GM21390 (cell line): ENCODE measurements around the gene DEAF1.
"Not testable (repeated sequence)": the region's sequence is repeated elsewhere in the genome, so short reads cannot be mapped to it uniquely, and the experiment has no call there.

Experiments used
- ATAC-seq: cut with Tn5 transposase; IDR thresholded peaks from one replicate; pipeline ENCODE4 v1.9.1; 2021; ENCODE audit not compliant: unreplicated experiment

The DEAF1 gene

DNA sequence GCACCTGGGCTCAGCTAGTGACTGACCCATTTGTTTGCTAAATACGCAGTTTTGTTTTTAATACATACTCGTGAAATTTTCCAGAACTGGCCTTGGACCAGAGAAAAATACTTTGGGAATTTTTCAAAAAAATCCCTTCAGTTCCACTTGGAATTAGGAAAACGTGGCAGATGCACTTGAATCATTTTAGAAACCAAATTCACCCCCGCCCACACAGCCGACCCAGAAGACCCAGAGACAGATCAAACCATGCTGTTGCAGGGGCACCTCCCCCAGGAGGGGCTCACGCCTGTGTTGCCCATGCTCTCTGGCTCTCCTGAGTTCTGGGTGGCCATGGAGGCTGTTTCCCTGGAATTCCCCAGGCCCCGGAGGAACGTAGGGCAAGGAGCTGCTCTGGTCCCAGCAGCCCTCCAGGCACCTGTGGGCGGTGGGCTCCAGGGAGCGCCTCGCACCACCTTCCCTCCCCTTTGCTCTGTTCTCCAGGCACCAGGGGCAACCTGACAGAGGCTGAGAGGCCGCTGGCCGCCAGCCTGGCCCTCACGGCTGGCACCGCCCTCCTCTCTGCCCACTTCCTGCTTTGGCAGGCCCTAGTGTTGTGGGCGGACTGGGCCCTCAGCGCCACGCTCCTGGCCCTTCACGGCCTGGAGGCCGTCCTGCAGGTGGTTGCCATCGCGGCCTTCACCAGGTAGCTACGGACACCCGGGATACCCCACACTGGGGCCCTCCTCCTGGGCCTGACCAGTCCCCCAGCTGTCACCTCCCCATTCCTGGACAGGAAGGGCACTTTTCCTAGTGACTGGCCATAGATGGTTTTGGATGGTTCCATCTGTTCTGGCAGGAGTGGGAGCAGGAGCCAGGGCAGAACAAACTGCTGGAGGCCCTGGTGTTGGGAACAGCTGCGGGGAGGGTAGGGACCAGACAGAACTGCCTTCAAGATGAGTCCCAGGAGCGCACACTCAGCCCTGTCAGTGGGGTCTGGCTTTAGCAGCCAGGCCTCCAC, 7.7 kb upstream of the DEAF1 start:
- no peak for ATAC-seq

DNA sequence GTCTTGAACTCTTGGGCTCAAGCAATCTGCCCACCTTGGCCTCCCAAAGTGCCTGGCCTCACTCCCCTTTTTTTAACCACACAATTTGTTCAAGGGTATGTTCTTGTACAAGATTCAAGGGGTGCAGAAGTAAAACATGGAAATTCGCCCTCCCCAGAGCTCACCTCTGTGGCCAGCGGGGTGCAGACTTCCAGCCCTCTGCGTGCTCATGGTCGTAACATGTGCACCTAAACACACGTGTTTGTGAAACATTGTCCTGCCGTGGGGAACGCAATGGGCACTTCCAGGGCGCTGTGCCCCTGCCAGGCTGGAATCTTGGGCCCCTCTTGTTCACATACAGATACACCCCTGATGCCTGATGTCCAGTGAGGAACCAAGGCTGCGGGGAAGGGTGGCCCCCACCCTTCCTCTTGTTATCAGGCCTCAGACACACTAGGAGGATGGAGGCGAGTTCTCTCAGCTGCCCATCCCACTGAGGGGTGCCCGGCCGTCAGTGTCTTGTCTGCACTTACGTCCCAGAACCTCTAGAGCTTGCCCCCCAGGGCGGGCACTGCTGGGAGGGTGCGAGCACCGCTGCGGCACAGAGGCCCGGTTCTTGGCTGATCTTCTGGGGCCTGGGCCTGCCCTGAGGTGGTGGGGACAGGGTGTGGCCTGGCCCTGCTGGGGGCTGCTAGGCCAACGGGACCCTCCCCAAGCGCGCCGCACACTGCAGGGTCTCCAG, 6.9 kb upstream of the DEAF1 start:
- no peak for ATAC-seq

DNA sequence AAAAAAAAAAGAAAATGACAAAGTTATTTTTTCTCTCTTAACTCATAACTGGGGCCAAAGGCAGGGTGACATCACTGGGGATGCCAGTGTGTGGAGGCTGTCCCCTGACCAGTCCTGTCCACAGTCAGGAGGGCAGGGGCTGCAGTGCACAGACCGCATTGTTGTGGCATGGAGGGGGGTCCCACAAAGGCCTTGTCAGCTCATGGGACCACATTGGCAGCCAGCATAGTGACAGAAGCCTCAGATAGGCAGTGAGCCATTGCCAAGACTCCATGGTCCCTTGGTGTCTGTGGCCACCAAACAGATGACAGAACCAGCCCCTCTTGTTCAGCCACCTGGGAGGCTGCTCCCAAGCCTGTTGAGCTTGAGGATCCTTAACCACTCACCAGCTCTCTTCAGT, 4.7 kb upstream of the DEAF1 start:
- no peak for ATAC-seq

DNA sequence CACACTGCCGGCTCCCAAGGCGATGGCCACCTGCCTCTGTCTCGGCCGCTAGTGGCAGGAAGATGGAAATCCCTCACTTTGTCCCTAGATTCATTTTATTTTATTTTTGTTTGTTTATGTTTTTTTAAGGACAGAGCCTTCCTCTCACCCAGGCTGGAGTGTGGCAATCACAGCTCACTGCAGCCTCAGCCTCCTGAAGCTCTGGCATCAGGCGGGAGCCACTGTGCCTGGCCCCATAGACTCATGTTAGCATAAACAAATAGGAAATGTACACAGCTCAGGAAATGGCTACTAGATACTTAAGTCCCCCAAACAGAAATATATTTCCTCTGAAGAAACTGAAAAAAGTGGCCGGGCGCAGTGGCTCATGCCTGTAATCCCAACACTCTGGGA, 4.1 kb upstream of the DEAF1 start:
- no peak for ATAC-seq

DNA sequence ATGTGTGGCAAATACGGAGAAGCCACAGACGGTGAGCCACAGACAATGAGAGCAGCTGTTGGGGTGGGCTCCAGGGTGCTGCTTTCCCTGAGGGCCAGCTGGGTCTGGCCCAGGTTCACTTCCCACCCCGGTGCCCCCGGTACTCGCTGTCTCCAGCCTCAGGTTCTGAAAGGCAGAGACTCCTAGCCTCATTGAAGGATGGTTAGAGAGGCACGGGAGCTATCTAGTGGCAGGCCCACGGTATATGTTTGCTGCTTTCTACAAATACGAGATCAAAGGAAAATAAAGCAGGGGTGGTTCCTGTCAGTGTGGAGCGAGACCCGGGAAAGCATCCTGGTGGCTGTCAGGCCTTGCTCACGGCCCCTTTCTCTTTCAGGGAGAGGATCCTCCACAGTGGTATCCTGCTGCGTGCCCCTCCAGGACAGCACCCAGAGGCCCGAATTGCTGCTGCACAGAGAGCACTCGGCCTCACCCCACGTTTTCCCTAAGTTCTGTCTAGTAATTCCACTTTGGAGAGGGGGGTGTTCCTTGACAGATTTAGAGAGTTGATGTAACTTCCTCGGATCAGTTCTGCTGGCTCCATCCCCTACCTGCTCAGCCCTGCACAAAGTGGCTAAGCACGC, 3.6 kb upstream of the DEAF1 start:
- ATAC-seq: no peak

DNA sequence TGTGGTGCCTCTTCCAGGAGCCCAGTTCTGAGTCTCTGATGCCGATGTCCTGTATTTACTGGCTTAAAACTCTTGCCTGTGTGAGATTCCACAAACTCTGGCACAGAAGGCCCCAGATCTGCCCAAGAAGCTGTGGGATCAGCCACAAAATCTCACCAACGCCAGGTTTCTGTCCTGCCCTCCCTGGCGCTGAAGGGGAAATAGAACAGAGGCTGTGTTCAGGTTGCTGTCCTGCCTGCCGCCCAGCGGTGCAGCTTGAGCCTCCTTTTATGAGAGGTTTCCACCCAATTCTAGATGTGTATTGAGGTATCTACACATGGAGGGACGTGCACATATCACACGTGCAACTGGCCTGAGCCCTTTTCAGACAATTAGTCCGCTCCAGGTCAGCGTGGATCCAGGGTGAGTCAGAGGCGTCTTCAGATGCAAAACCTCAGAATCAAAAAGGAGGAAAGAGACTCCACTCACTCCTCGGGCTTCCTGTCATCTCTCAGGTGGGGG, 2.8 kb upstream of the DEAF1 start:
- ATAC-seq: no peak

DNA sequence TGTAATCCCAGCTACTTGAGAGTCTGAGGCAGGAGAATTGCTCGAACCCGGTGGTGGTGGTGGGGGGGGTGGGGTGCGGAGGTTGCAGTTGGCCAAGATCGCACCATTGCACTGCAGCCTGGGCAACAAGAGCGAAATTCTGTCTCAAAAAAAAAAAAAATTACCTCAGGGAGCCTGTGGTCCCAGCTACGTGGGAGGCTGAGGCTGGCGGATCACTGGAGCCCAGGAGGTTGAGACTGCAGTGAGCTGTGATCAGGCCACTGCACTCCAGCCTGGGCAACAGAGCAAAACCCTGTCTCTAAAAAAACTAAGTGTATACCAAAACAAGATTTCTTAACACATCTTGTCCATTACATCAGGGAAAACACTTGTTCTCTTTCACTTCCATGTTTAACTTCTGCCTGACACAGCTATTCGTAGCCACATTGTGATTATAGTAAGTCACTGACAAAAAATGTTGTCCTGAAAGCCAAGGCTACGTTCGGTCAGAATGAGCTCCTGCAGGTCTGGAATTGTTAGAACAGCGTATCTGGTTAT, 2.0 kb upstream of the DEAF1 start:
- ATAC-seq: no peak

DNA sequence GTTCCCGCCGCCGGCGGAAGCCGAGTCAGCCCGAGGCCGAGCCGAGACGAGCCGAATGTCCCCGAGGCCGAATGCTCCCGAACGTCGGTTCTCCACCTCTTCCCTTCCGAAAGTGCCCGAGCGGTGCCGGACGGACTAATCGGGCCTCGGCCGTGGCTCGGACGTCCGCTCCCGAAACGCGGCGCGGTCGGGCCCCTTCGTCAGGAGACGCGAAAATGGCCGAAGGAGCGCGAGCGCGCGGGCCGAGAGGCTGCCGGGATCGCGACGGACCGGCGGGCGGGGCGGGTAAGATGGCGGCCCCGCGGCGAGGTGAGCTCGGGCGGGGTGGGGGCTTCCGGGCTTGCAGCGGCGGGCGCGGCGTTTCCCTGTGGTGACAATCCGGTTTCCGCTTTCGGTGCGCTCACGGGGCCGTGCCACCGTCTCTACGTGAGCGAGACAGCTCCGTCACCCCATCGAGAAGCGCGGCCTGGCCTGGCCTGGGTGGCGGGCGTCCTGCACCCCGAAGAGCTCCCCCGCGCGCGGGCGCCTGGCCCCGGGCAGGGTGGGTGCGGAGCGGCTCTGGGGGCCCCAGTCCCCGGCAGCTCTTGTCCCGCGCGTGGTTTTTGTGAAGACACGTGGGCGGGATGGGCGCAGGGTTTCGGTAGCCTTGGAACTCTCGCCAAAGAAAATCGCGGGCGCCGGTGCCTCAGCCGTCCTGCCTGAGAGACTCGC, 671 bp upstream of the DEAF1 start, which contains the start of gene TMEM80:
TSS of gene TMEM80 (plus strand) at position 279 of the 711 bp plus-strand sequence. CDS start at position 291, 12 bp downstream.
- peak; percentile 67 for ATAC-seq

DNA sequence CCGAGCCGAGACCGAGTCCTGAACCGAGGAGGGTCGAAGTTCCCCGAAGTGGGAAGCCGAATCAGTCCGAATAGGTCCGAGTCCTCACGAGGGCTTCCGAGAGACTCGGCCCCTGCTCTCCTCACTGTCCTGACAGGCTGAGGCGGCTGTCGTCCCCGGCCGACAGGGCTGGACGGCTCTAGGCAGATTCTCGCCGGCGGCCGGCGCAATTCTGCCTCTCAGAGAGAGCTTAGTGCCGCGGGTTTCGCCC, 191 bp upstream of the DEAF1 start:
- no peak for ATAC-seq

DNA sequence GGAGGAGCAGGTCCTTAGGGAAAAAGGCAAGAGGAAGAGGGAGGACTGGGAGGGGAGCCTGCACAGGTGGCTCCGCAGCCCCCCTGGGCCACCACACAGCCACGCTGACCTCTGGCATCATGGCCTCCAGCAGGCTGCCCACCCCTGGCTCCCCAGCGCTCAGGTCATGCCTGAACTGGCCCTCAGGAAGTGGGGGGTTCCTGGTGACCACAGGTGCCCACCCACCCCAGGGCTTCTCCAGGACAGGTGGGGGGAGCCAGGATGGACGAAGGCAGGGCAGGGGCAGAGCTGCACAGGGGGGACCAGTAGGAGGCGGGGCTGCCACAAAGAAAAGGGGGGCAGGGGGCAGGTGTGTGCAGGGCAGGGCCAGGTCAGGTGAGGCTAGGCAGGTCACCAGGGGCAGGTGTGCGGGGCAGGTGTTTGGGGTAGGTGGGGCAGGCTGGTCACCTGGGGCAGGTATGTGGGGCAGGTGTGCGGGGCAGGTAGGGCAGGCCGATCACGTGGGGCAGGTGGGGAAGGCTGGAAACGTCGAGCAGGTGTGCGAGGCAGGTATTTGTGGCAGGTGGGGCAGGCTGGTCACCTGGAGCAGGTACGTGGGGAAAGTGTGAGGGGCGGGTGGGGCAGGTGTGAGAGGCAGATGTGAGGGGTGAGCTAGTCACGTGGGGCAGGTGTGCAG, 997 bp downstream of the DEAF1 start:
- no peak for ATAC-seq

DNA sequence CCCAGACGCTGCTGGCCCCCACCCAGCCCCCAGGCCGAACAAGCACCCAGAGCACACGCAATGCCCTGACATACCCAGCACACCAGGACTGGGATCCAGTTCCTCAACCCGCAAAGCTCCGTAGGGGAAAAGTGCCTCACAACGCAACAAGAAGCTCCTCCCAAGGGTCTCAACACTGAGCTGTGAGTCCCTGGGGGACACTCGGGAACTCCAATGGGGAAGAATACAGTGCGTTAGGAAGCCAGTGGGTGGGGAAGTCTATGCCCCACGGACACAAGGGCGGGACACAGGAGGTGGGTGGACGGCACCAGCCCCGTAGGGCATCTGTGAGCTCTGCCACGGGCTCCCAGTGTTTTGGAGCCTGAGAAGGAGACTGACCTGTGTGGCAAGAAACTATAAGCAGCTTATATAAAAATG, 1.6 kb downstream of the DEAF1 start:
- ATAC-seq: no peak

DNA sequence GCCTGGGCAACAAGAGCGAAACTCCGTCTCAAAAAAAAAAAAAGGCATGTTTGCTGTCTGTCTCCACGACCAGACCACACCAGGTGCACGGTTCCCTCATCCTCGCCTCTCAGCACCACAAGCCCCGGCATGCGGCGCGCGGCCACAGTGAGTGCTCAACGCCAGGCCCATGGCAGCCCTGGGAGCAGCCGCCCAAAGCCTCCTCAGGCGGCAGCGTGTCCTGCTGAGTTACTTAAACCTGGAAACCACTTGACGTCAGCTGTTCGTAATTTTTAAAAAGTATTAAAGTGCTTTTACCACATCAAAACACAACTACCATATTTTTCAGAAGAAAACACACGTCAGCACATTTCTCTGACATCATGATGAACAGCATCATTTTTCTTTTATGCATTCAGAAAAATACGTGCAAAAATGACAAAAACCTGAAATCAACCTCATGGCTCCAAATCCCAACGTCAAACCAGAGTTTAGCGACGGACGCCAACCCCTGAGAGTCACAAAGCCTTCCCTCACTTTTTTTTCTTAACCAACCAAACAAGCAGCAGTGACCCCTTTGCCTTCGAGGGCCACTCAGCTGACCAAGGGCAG, 2.1 kb downstream of the DEAF1 start:
- no peak for ATAC-seq

DNA sequence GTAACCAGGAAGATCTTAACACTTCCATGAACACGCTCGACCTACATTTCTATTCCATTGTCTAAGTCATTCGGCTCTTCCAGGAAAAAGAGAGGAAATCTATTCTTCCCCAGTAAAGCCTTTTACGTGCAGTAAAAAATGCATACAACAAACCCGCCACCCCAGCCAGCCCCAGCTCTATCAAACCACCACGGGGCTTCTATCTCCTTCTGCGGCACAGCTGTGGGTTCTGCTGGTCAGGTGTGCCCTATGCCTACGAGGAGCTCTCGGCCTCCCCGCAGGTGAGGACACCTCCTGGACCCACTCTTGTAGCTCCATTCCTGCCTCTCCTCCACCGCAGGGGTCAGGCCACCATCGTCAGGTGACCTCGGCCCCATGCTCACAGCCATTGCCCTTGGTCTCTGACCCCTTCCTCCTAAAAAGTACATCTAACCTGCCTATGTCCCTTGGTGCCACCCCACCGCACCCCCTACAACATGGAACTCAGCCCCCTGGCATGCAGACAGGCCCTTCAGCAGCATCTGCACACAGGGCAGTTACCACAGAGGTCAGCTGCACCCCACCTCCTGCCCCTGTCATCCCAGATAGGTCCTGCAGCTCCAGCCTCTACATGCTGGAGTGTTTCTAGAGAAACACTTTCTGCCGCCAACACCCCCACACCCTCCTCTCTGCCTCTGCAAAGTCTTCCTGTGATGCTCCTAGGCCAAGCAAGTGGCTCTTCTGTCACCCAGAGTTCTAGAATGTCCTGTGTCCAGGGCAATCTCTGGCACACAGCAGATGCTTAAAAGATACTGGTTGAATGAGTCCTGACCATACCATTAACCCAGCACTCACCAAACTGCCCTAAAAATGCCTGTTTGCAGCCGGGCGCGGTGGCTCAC, 3.1 kb downstream of the DEAF1 start:
- ATAC-seq: no peak

DNA sequence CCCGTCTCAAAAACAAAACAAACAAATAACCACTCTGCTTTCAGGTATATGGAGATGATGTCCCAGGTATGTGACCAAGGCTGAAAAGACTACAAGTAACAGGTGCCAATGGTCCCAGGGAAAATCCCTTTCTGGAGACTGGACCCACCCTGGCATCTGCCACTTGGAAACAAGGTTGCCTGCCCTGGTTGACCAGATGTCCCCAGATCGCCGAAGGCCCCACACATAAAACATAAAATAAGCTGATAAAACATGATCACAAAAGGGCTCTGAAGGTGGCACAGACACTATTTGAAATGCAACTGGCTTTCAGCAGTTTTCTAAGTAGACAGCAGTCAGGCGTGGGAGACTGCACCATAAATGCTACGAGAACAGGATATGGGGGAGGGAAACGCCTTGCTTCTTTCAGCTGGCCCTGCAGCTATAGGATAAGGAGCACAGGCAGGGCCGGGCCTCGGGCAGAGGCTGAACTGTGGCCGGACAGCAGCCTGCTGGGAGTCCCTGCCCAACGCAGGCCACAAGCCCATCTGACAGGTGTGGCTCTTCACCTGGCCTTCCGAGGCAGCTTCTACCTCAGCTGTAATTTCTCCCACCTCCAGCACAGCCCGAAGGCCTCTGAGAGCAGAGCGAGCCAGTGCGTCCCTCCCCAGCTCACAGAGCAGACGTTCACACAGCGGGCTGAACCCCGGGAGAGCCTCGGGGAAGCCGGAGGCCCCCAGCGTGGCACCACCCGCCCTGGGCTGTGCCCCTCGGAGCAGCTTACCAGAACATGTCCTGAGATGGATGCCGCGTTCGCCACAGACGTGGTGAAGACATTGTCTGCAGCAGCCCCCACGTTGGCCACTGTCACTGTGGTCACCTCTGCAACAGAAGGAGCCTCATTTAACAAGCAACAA, 4.0 kb downstream of the DEAF1 start:
- ATAC-seq: no peak

DNA sequence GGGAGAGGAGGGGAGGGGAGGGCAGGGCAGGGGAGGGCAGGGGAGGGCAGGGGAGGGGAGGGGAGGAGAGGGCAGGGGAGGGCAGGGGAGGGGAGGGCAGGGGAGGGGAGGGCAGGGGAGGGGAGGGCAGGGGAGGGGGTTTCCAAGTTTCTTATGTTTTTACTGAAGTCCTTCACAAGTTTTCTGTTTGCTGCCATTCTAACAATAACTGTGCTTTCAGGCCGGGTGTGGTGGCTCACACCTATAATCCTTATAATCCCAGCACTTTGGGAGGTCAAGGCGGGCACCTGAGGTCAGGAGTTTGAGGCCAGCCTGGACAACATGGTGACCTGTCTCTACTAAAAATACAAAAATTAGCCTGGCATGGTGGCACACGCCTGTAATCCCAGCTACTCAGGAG, 4.8 kb downstream of the DEAF1 start:
- ATAC-seq: not testable (repeated sequence)

DNA sequence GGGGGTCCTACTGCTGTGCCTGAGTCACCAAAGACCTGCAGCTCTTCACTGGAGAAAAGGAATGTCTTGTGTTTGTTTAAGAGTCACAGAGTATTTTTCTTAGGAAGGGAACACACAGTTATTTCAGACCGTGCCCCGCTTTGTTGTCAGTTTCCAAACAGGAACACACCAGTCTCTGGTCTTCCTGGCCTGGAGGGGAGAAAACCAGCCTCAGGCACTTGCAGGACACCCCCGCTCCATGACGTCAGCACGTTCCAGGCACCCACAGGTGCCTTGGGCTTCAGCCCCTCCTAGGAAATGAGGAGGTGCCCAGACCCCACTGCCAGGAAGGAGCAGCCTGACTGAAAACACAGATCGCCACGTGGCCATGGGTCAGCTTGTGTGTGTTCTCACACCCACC, 5.4 kb downstream of the DEAF1 start:
- ATAC-seq: no peak

DNA sequence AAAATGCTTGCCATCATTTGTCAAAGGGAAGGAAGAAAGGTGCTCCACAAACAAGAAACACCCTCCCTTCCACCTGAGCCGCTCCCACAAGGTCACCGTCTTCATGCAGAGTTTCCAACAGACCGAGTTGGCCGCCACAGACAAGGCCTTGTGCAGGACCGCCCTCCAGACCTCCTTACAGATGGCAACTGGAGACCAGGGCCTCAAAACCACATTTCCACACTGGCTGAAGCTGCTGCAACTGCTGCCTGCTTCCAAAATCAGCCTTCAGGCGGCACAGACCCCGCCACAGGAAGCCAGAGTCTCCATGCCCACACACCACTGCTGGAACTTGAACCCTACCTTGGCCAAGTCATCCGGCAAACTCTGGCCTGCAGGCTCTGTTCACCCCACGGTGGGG, 6.3 kb downstream of the DEAF1 start:
- ATAC-seq: no peak

DNA sequence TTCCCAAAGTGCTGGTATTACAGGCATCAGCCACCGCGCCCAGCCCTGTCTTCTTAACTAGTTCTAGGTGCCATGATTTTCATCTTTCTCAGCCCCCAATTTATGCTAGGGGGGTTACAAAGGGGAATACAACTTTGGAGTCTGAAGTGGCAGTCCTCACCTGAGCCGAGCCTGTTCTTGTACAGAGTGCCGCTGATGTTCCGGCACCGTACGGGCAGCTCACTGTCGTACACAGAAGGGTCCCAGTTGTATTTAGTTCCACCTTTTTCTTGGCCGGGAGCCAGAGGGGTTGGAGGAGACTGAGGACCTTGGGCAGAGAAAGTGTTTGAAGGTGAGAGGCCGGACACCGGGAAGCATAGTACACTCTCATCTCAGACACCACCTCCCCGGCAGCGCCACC, 7.3 kb downstream of the DEAF1 start:
- ATAC-seq: no peak
